Bone marrow (tissue), 2 donors: ENCODE data around the gene TP53BP2.
"Not testable (repeated sequence)": the region's sequence is repeated elsewhere in the genome, so short reads cannot be mapped to it uniquely, and the experiment has no call there.

ENCODE experiments used
- DNase-seq, 2 donors: peaks; one replicate each; lab custom pipeline; 2025; lab: John Stamatoyannopoulos, UW

Gene TP53BP2

GRCh38 chr1:223828162-223828848 is 17.4 kb downstream of the TP53BP2 start:
- DNase-seq, result no peak

DNA sequence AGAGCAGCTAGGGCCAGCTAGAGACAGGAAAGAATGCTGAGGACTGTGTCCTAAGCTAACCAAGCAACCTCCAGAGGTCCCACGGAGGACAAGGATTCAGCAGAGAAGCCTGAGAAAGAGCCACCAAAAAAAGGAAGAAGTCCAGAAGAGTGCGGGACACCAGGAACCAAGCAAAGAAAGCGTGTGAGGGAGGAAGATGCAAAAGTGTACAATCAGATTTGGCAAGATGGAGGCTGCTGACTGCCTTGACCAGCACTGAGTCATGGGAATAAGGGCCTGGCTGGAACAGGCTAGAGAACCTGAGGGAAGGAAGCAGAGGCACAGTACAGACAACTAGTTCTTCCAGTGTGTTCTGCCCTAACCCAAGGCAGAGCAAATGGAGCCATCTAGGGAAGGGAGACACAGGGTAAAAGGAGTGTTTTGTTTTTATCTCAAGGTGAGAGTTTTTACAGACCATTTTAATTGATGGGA is 18.5 kb downstream of the TP53BP2 start:
- no peak for DNase-seq

DNA sequence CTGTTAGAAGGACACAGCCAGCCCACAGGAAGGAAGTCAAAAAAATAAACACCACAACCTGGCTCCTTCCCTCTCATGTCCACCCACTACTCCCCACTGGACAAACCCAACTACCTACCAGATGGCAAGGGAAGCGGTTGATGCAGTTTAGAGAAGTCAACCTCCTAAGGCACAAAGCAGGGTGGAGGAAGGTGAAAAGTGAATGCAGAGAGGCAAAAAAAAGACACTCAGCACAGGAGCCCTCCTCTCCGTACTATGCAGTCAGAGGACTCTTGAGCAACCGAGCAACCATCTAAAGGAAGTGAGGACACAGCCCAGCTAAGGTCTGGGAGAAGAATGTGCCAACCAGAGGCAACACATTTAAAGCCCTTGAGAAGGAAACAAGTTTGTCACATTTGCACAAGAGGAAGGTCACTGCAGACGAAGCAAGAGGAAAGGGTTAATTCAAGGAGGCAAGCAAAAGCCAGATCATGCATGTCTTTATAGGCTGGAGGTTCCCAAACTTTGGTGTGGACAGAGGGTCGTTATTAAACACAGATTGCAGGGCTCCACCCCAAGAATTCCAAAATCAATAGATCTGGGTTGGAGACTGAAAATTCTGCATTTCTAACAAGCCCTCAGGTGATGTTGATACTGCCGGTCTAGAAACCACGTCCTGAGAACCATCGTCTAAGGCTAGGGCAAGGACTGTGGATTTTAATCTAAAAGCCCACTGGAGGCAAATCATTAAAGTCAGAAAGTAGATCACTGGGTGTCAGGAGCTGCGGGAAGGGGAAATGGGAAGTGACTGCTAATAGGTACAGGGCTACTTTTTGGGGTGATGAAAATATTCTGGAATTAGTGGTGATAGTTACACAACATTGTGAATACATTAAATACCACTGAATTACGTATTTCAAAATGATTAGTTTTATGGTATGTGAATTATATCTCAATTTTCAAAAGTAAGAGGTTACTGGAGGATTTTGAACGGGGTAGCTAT is 19.7 kb downstream of the TP53BP2 start:
- peak; percentile 14 to 34 for DNase-seq

GRCh38 chr1:223824712-223825111 is 21.0 kb downstream of the TP53BP2 start:
- DNase-seq, result no peak

DNA sequence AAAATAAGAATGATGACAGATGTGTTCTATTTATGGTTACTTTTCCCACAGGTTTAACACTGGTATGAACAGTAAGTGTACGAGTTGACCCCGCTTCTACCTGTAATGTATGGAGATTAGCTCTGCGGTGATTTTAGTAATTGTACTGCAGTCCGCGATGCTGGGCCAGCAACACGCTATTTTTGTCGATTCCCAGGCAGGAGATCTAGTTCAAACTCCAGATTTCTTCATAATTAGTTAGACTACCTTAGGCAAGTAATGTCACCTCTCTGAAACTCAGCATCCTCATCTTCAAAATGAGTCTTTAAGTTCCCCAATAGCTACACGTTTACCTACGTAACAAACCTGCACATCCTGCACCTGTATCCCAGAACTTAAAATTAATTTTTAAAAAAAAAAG is 21.5 kb downstream of the TP53BP2 start:
- no peak for DNase-seq

DNA sequence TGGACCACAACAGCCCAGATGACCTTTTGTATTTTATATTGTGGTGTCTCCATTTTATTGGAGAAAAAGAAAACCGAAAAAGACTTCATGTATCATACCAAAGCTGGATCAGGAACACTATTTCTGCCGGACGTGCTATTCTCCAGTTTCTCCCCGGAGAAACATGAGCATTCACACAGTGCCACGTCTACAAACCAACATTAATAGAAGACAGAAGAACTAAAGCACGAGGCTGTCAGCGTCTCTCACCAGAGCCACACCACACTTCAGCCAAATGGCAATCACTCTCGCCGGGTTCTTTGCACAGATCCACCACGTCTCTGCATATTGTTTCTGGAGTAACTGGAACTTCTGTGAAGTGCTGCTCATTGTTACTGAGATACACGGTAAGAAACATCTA is 24.8 kb downstream of the TP53BP2 start:
- DNase-seq, result no peak

DNA sequence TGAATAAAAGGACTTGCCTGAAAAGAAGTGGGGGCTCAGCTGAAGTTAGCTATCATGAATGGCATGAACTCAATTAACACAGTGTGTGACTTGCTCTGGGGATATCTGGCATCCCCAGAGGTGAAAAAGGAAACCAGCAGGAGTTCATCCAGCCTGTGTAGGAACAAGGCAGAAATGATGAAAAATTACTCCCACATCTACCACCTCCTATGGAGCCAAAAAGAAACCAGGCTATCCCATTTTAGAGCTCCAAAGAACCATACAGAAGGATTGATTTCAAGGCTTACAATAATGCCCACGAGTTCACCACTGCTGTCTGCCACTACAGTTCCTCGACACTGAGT is 25.3 kb downstream of the TP53BP2 start:
- DNase-seq, result no peak

- no peak for DNase-seq
Observed at GRCh38 chr1:223819730-223820514, 25.8 kb downstream of the TP53BP2 start.

- not testable (repeated sequence) for DNase-seq
Observed at GRCh38 chr1:223817265-223817664, 28.5 kb downstream of the TP53BP2 start.

GRCh38 chr1:223815865-223816264 is 29.9 kb downstream of the TP53BP2 start:
- no peak for DNase-seq

- DNase-seq, result no peak
Observed at GRCh38 chr1:223815020-223815853, 30.5 kb downstream of the TP53BP2 start.

DNA sequence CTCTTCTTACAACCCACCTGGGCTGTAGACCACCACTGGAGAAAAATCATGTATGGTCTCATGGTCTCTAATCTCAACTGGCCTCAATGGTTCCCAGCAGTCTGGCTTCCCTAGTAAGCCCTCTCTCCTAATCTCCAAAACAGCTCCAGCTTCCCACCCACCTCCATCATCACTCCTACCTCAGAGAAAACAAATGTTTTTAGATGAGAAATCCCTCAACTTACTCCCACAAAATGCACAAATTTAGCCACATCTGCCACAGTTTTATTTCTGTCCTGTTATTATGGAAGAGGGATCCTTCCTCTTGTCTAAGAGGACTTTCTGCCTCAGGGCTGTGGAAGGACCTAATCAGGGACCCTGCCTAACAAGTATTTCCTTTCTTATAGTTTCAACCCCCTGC is 32.1 kb downstream of the TP53BP2 start:
- DNase-seq, result no peak

DNA sequence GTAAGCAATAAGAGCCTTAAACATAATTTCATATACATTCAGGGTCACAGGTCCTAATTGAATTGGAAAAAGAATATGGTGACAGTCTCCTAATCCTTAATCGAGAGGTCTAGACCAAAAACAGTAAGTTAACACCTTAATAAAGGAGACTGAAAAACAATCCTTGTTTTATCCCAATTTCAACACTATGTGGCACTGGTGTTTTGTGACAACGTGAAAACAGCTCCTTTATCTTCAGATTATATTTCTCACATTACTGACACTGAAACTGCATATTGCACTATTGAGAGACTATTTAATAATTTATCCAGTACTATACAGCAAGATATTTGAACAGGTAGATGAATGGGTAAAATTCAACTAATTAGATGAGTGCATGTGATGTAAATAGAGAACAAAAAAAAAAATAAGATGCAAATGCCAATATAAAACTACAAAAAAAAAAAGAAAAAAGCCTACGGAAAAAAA is 34.1 kb downstream of the TP53BP2 start:
- DNase-seq, result peak in 1 of 2 donors; percentile 14

- no peak for DNase-seq
Observed at GRCh38 chr1:223810586-223810985, 35.2 kb downstream of the TP53BP2 start.

- DNase-seq, result not testable (repeated sequence)
Observed at GRCh38 chr1:223809905-223810304, 35.8 kb downstream of the TP53BP2 start.

GRCh38 chr1:223803211-223803610 is 42.5 kb downstream of the TP53BP2 start:
- DNase-seq, result no peak

GRCh38 chr1:223802602-223803001 is 43.1 kb downstream of the TP53BP2 start:
- DNase-seq, result no peak

- DNase-seq, result no peak
Observed at GRCh38 chr1:223802032-223802431, 43.7 kb downstream of the TP53BP2 start.

- DNase-seq, result no peak
Observed at GRCh38 chr1:223796210-223796609, 49.5 kb downstream of the TP53BP2 start.

GRCh38 chr1:223794136-223794880 is 51.4 kb downstream of the TP53BP2 start:
- no peak for DNase-seq

GRCh38 chr1:223793716-223794115 is 52.0 kb downstream of the TP53BP2 start:
- DNase-seq, result no peak
